OCI-LY7 (cell line): ENCODE results near the gene BRAF.

ENCODE experiments used
- EZH2phosphoT487 ChIP-seq: fragments of 200-600 bp; sonication (generic); IDR thresholded peaks from 2 replicates; pipeline ENCODE4 v1.6.1; 2018; ENCODE audit warnings: low read depth, borderline replicate concordance, mild to moderate bottlenecking, mixed run types, antibody characterized with exemption, low read length, moderate library complexity, mixed read lengths
- TF ChIP-seq, protein P1 (sequence below): fragments of 200-600 bp; sonication (generic); conservative IDR thresholded peaks from 2 replicates; pipeline ENCODE4 v1.5.1; 2014; ENCODE audit warnings: mild to moderate bottlenecking, antibody characterized with exemption, low read length, moderate library complexity, mixed read lengths

DNA sequence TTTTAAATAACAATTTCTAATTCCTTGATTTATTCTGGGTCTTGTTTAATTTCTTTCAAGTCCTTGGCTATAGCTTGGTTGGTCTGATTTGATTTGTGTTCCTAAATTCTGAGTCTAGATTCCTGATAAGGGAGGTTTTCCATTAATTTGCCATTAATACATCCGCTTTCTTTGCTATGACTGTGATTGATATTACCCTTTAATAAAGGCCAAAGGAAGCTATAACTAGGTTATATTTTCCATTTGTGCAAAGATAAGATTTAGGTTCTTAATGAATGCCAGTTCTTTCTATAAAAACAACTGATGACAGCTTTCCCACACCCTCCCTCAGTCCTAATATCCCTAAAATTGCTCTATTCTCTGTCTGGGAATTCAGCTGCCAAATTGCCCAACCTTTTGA lies 200.0 kb downstream of the BRAF start:
- TF ChIP-seq, protein P1, sequence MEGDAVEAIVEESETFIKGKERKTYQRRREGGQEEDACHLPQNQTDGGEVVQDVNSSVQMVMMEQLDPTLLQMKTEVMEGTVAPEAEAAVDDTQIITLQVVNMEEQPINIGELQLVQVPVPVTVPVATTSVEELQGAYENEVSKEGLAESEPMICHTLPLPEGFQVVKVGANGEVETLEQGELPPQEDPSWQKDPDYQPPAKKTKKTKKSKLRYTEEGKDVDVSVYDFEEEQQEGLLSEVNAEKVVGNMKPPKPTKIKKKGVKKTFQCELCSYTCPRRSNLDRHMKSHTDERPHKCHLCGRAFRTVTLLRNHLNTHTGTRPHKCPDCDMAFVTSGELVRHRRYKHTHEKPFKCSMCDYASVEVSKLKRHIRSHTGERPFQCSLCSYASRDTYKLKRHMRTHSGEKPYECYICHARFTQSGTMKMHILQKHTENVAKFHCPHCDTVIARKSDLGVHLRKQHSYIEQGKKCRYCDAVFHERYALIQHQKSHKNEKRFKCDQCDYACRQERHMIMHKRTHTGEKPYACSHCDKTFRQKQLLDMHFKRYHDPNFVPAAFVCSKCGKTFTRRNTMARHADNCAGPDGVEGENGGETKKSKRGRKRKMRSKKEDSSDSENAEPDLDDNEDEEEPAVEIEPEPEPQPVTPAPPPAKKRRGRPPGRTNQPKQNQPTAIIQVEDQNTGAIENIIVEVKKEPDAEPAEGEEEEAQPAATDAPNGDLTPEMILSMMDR: no peak
- no peak for TF ChIP-seq EZH2phosphoT487
